ENCODE measurements around the gene GSDME. TPM values are rescaled to one million over a fixed set of nuclear protein-coding genes. Genes with fewer than 3 reads are reported as not detected.

The GSDME gene
- total and polyA plus RNA-seq, 2 donors (not counting 1 experiment from before 2014, with no cell fraction given), result 40.8 to 57.1 TPM

DNA sequence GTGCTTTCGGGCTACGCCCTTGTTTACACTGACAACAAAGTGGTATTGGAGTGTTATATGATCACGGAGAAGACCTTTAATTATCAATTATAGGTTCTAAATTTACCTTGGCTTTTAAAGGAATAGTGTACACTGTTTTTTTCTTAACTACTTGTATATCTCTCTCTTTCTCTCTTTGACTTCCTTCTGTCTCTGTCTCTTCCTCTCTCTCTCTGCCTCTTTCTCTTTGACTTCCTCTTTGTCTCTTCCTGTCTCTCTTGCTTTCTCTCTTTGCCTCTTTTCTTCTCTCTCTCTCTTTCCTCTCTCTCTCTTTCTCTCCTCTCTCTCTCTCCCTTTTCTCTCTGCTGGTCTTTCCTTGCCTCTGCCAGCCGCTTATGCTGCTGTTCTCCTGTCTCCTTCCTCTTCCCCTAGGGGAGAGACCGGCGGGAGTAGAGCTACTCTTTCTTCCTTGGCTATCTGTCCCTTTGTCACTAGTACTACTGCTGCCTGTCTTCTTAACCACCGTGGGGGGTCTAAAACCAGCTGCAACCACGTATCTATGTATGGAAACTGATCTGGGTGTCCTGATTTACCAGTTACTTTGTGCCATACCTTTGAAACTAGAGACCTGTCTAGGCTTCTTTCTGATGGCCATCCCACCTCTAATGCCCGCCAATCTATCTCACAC, 36.9 kb upstream of the GSDME start:
- no peaks in the 10 kb centered on the region for H3K9me3 ChIP-seq (ENCODE audit: control insufficient read depth, insufficient read depth, low read depth, low read length)
- H4K20me1 ChIP-seq (ENCODE audit: control insufficient read depth, extremely low read depth, insufficient read depth, low read length), result no peaks in the 10 kb centered on the region
- H3K36me3 ChIP-seq (ENCODE audit: control insufficient read depth, insufficient read depth, low read length), result no peaks in the 10 kb centered on the region
- no peak overlapping the region for H3K27ac ChIP-seq (ENCODE audit: insufficient read depth, low read length)
- no peak overlapping the region for H2AFZ ChIP-seq (ENCODE audit: low read length)
- no peak overlapping the region for H3K9ac ChIP-seq (ENCODE audit: insufficient read depth, low read length)
- H3K4me1 ChIP-seq (ENCODE audit: control insufficient read depth, extremely low read depth, insufficient read depth, low read length), result no peaks in the 10 kb centered on the region
- H3K4me3 ChIP-seq (replicated peaks in 1 of 4; ENCODE audit: control extremely low read depth in 1 of 4, insufficient read depth in 1 of 4, low read depth in 3 of 4, low read length in 4 of 4), result no peak overlapping the region
- no peaks in the 10 kb centered on the region for H3K27me3 ChIP-seq (ENCODE audit: control insufficient read depth, insufficient read depth, low read length)
- DNase-seq (ENCODE audit: low read depth in 2 of 2), result no peak
- H3K79me2 ChIP-seq (ENCODE audit: control insufficient read depth, insufficient read depth, low read length), result no peaks in the 10 kb centered on the region
- H3K4me2 ChIP-seq (ENCODE audit: extremely low read depth, insufficient read depth, low read length), result no peak overlapping the region
- no peak for TF ChIP-seq EZH2 (IDR thresholded peaks at IDR 0.05; ENCODE audit: low read length, missing control alignments)
- TF ChIP-seq, protein P1, sequence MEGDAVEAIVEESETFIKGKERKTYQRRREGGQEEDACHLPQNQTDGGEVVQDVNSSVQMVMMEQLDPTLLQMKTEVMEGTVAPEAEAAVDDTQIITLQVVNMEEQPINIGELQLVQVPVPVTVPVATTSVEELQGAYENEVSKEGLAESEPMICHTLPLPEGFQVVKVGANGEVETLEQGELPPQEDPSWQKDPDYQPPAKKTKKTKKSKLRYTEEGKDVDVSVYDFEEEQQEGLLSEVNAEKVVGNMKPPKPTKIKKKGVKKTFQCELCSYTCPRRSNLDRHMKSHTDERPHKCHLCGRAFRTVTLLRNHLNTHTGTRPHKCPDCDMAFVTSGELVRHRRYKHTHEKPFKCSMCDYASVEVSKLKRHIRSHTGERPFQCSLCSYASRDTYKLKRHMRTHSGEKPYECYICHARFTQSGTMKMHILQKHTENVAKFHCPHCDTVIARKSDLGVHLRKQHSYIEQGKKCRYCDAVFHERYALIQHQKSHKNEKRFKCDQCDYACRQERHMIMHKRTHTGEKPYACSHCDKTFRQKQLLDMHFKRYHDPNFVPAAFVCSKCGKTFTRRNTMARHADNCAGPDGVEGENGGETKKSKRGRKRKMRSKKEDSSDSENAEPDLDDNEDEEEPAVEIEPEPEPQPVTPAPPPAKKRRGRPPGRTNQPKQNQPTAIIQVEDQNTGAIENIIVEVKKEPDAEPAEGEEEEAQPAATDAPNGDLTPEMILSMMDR (conservative IDR thresholded peaks at IDR 0.05 in 1 of 2, IDR thresholded peaks at IDR 0.05 in 1 of 2; ENCODE audit: low read depth in 1 of 2, low read length in 2 of 2), result no peak

GRCh38 chr7:24788961-24789576, 31.8 kb upstream of the GSDME start:
- no peak overlapping the region for H3K4me3 ChIP-seq (replicated peaks in 1 of 4; ENCODE audit: control extremely low read depth in 1 of 4, insufficient read depth in 1 of 4, low read depth in 3 of 4, low read length in 4 of 4)
- no peaks in the 10 kb centered on the region for H3K27me3 ChIP-seq (ENCODE audit: control insufficient read depth, insufficient read depth, low read length)
- no peaks in the 10 kb centered on the region for H3K36me3 ChIP-seq (ENCODE audit: control insufficient read depth, insufficient read depth, low read length)
- H3K9ac ChIP-seq (ENCODE audit: insufficient read depth, low read length), result no peak overlapping the region
- H3K4me2 ChIP-seq (ENCODE audit: extremely low read depth, insufficient read depth, low read length), result no peak overlapping the region
- no peak overlapping the region for H2AFZ ChIP-seq (ENCODE audit: low read length)
- no peak for DNase-seq (ENCODE audit: low read depth in 2 of 2)
- TF ChIP-seq EZH2 (IDR thresholded peaks at IDR 0.05; ENCODE audit: low read length, missing control alignments), result no peak
- TF ChIP-seq, protein P1 (conservative IDR thresholded peaks at IDR 0.05 in 1 of 2, IDR thresholded peaks at IDR 0.05 in 1 of 2; ENCODE audit: low read depth in 1 of 2, low read length in 2 of 2), result no peak
- H4K20me1 ChIP-seq (ENCODE audit: control insufficient read depth, extremely low read depth, insufficient read depth, low read length), result no peaks in the 10 kb centered on the region
- no peaks in the 10 kb centered on the region for H3K9me3 ChIP-seq (ENCODE audit: control insufficient read depth, insufficient read depth, low read depth, low read length)
- H3K4me1 ChIP-seq (ENCODE audit: control insufficient read depth, extremely low read depth, insufficient read depth, low read length), result no peaks in the 10 kb centered on the region
- H3K79me2 ChIP-seq (ENCODE audit: control insufficient read depth, insufficient read depth, low read length), result no peaks in the 10 kb centered on the region
- no peak overlapping the region for H3K27ac ChIP-seq (ENCODE audit: insufficient read depth, low read length)

DNA sequence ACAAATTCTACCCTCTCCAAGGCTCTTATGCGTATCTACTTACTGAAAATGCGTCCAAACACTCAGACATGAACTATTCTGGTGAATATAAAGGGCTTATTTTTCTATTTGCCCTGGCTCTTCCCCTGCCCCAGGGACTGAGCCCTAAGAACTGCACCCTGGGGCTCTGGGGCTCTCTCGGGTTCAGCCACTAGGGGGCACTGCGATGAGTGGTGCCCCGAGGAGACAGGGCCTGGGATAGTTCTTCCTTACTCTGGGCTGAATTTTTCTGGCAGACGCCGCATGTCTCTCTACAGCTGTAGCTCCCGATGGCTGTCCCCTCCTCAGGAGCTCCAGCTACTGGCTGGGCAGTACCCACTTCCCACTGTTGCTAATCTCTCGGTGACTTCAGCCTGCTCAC, 30.8 kb upstream of the GSDME start:
- Histone ChIP-seq H2AFZ (ENCODE audit: low read length) (no peak overlapping the region), H3K79me2 (ENCODE audit: control insufficient read depth, insufficient read depth, low read length) (no peaks in the 10 kb centered on the region), H3K27me3 (ENCODE audit: control insufficient read depth, insufficient read depth, low read length) (no peaks in the 10 kb centered on the region), H3K27ac (ENCODE audit: insufficient read depth, low read length) (no peak overlapping the region), H3K4me1 (ENCODE audit: control insufficient read depth, extremely low read depth, insufficient read depth, low read length) (no peaks in the 10 kb centered on the region), H3K4me3 (replicated peaks in 1 of 4; ENCODE audit: control extremely low read depth in 1 of 4, insufficient read depth in 1 of 4, low read depth in 3 of 4, low read length in 4 of 4) (no peak overlapping the region), H3K36me3 (ENCODE audit: control insufficient read depth, insufficient read depth, low read length) (peaks cover 1% of the 10 kb centered on the region), H3K4me2 (ENCODE audit: extremely low read depth, insufficient read depth, low read length) (no peak overlapping the region), H3K9me3 (ENCODE audit: control insufficient read depth, insufficient read depth, low read depth, low read length) (no peaks in the 10 kb centered on the region), H4K20me1 (ENCODE audit: control insufficient read depth, extremely low read depth, insufficient read depth, low read length) (no peaks in the 10 kb centered on the region), H3K9ac (ENCODE audit: insufficient read depth, low read length) (no peak overlapping the region)
- no peak for TF ChIP-seq EZH2 (IDR thresholded peaks at IDR 0.05; ENCODE audit: low read length, missing control alignments)
- TF ChIP-seq, protein P1 (conservative IDR thresholded peaks at IDR 0.05 in 1 of 2, IDR thresholded peaks at IDR 0.05 in 1 of 2; ENCODE audit: low read depth in 1 of 2, low read length in 2 of 2), result peak; percentile 41 to 50
- no peak for DNase-seq (ENCODE audit: low read depth in 2 of 2)

Measured in fibroblast of lung (primary cell).